HG03565 (cell line): Measurements from ENCODE around the gene PSMB8.

Experiments used
- ATAC-seq: cut with Tn5 transposase; IDR thresholded peaks from one replicate; pipeline ENCODE4 v1.9.1; 2021; ENCODE audit warnings: mild to moderate bottlenecking, moderate library complexity; ENCODE audit not compliant: unreplicated experiment

PSMB8 gene

GRCh38 chr6:32857156-32857891 lies 13.5 kb upstream of the PSMB8 start:
- ATAC-seq = no peak

DNA sequence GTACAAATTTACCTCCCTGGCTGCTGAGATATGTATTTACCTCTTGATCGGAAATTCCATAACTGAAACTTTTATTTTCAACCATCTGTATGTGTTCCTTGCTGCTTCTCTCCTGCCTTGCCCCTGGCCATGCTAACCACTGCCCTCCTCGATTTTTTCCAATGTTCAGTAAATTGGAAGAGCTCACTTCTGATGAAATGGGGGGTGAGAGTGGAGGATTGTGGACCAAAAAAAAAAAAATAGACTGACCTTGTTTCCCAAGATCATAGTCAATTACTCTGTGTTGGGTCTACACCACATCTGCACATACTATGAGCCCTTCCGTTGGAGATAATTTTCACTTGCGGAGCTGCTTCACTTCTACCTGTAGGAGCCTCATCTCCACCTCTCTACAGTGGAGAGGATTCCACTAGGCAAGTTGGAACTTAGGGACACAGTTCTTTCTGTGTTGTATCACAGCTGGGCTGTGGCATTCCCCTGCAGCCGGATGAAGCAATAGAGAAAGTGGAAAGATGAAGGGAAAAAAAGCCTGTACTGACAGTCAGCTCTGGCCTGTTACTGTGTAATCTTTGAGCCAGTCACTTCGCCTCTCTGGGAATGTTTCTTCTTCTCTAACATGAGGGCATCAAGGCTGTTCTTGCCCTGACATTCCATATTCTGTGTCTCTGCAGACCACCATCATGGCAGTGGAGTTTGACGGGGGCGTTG lies 11.8 kb upstream of the PSMB8 start:
- ATAC-seq = no peak

- no peak for ATAC-seq
These were observed 10.7 kb upstream of the PSMB8 start for GRCh38 chr6:32854376-32855178.

GRCh38 chr6:32853541-32854375 lies 9.9 kb upstream of the PSMB8 start, which contains the start of the genes PSMB9 and TAP1:
TSS of gene PSMB9 (plus strand) at chr6:32854192. CDS start at chr6:32854230, 38 bp downstream.
TSS of gene TAP1 (minus strand) at chr6:32853704. CDS start at chr6:32853636, 68 bp downstream.
- ATAC-seq = peak; percentile 67

DNA sequence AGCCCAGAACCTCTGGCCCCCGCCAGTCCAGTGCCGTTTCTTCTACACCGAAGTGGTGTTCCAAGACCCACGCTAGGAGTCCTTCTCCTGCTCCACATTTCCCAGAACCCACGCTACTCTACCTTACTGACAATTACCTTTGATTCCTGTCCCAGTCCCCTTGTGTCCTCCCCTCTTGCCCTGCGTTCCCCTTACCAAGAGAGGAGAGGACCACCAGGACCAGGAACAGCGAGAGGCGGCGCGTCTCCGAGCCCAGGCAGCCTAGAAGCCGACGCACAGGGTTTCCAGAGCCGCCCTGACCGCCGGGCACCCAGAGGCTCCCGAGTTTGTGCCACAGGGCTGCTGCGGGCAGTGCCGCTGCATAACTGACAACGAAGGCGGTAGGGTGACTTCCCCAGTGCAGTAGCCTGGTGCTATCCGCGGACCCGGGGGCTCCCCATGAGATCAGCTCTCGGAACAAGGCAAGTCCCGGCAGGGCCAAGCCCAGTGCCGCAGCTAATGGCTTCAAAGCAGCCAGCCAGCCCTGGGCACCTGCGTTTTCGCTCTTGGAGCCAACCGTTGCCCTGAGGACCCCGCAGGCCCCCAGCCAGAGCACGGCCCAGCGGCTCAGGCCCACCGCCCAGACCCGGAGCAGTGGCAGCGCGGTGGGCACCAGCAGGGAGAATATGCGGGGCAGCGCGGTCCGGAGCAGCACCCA lies 9.1 kb upstream of the PSMB8 start:
- ATAC-seq = peak; percentile 17

DNA sequence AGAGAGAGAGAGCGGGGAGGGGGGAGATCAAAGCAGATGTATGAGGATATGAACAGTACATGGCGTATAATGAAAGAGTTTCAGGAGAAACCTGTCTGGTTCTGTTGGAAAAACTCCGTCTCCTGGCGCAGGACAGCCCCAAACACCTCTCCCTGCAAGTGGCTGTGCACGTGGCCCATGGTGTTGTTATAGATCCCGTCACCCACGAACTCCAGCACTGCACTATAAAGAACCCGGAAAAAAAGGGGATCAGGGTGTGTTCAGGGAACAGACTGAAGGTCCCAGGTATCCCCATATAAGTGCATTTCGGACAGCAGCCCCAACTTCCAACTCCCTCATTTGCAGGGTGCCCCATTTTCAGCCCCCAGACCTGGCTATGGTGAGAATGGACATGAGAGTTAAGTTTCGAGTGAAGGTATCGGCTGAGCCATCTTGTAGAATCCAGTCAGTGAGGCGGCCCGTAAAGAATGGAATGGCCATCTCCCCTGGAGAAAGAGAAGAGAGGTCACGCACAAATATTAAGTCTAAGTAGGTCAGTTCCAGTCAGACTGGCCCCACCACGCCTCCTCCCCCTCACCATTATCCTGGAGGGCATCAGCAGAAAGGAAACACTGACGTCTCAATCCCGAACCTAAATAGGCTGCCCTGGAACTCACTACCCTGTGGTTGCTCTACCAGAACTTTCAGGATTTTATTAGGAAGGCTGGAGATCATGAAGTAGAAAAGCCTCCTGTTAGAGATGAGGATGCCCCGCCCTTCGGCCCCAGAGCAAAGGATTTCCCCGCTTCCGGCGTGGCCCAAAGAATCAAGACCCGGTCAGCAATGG lies 8.4 kb upstream of the PSMB8 start:
- ATAC-seq = no peak

- no peak for ATAC-seq
These were observed 7.2 kb upstream of the PSMB8 start for GRCh38 chr6:32851025-32851424.

- no peak for ATAC-seq
These were observed 5.3 kb upstream of the PSMB8 start for GRCh38 chr6:32849126-32849525.

DNA sequence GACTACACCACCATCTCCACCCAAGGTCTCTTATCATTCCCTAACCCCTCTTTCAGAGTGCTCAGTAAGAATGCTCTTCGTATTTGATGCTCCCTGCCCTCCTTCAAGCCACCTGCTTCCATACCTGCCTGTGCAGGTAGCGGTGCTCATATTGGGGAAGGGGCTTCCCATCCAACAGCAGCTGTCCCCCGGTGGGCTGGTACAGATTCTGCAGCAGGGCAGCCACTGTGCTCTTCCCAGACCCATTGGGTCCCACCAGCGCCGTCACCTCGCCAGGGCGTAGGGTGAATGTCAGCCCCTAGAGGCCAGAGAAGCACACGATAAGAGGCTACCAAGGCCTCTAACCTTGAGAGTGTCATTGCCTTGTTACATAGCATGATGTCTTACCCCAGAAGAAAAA lies 3.9 kb upstream of the PSMB8 start:
- ATAC-seq = no peak

- ATAC-seq = no peak
These were observed 3.2 kb upstream of the PSMB8 start for GRCh38 chr6:32847004-32847403.

DNA sequence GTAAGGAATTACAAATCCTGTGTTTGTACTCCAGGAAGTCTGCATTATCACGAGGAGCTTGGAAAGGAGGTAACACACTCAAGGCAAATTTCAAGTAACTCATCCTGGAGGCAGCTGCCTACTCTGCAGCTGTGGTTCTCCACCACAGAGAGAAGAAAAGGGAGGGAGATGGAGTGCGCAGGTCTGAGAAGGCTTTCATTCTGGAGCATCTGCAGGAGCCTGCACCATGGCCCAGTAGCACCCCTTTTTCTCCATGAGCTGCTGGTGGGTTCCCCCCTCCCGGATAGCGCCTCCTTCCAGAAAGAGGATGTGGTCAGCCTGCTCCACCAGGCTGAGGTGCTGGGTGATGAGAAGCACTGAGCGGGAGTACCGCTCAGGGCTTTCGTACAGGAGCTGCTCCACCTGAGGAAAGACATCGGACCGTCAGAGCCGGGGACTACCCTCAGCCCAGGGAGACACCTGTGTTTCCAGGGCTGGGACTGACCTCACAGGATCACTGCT lies 1.6 kb upstream of the PSMB8 start:
- ATAC-seq = no peak

GRCh38 chr6:32844839-32845383 lies 1.1 kb upstream of the PSMB8 start:
- ATAC-seq = no peak

- no peak for ATAC-seq
These were observed 392 bp downstream of the PSMB8 start for GRCh38 chr6:32843331-32843978.

DNA sequence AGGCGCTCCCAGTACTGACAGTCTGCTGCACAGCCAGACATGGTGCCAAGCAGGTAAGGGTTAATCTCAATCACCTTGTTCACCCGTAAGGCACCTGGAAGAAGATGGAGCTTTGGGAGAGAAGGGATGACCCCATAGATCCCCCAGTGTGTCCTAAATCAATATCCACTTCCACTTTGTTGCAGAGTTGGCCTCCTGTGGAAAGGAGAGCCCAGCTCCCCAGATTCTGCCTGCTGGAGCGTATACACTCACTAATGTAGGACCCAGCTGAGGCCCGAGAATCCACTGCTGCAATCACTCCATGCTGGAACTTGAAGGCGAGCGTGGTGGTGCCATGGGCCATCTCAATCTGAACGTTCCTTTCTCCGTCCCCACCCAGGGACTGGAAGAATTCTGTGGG lies 1.2 kb downstream of the PSMB8 start:
- ATAC-seq = no peak

DNA sequence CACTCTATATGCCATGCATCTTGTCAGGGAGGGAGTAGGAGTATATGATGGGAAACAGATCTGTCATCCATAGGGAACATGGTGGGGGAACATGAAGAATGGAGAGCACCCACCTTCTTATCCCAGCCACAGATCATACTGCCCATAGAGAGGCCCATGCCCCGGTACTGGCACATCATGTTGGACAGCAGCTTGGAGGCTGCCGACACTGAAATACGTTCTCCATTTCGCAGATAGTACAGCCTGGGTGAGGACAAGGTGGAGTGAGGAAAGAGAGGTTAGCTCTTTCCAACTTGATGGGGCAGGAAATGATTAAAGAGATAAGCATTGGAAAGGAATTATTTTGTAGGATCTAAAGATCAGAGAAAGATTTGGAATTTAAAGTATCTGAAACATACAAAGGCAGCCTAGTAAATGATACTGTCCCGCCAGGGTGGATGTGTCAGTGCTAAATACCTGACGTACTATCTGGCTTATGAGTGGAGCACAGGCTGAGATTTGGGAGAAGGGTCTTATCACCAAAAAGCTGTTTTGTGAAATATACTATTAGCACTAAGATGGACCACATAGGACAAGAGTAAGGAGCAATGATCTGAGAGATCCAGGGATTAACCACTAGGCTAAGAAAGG lies 1.7 kb downstream of the PSMB8 start:
- no peak for ATAC-seq

DNA sequence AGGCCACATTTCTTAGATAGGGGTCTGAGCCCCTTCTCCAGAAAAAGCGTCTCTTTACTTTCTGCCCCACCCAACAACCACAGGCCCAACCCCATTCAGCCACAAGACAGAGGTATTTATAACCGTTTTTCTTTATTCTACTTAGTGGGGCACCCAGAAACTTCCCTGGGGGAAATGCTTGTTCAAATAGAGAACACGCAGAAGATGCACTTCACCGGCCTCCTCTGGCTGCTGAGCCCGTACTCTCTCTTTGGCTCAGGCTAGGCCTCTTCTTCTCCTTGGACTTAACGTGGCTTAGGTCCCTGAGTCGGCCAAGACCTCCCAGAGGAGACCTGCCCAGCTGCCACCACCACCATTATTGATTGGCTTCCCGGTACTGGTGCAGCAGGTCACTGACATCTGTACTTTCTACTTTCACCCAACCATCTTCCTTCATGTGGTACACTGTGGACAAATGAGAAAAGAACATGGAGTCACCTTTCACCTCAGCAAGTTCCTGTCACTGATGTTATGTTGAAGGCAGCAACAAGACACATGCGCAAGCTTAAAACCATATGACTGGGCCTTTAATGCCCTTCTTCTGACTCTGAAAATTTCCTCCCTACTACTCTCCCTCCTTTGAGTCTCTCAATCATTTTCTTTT lies 3.1 kb downstream of the PSMB8 start:
- no peak for ATAC-seq

GRCh38 chr6:32839356-32839755 lies 4.5 kb downstream of the PSMB8 start:
- no peak for ATAC-seq
